Measurements from ENCODE around the gene POGK.
"Not testable (repeated sequence)": the region's sequence is repeated elsewhere in the genome, so short reads cannot be mapped to it uniquely, and the experiment has no call there.

Gene POGK, protein sequence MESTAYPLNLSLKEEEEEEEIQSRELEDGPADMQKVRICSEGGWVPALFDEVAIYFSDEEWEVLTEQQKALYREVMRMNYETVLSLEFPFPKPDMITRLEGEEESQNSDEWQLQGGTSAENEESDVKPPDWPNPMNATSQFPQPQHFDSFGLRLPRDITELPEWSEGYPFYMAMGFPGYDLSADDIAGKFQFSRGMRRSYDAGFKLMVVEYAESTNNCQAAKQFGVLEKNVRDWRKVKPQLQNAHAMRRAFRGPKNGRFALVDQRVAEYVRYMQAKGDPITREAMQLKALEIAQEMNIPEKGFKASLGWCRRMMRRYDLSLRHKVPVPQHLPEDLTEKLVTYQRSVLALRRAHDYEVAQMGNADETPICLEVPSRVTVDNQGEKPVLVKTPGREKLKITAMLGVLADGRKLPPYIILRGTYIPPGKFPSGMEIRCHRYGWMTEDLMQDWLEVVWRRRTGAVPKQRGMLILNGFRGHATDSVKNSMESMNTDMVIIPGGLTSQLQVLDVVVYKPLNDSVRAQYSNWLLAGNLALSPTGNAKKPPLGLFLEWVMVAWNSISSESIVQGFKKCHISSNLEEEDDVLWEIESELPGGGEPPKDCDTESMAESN
- 59.3 to 75.1 (median 70.6) reads per million in 4 donors for total RNA-seq

DNA sequence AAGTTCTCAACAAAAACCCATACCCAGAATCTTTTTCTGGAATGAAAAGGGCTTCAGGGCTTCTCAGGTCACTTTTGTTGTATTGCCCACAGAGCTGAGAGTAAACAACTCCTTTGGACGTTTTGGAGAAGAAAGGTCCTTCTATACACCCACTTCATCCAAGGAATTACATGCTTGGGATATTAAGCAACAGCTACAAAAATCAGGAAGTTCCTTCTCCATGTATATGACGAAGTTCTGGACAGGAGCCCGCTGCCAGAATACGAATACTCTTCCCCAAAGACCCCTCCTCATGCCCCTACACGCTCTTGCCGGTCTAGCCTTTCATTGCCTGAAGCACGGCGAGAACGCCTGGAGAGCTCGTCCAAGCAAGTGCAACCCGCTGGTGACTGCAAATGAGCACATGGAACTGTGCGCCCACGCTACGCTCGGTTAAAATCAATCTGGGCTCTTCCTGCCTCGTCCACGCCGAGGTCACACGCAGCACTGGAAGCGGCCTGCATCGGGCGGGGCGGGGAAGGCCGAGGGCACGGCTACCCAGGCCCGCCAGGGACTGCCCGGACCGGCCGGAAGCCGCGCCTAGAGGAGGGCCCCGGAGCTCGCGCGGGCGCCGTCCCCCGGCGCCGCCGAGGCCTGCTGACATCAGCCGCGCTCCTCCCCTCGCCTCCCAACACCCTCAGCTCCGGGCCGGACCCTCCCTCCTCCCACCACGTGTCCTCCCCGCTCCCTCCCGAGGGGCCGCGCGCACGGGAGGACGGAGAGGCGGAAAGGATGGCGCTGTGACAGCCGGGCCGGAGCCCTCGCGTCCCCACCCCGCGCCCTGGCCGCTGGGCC is at the start of gene POGK:
POGK (plus strand) TSS at position 710 of the 834 bp plus-strand sequence. CDS start 1,482 bp downstream, outside the sequence.
- DNase-seq, result peak; percentile 70 to 88 (median 74)

DNA sequence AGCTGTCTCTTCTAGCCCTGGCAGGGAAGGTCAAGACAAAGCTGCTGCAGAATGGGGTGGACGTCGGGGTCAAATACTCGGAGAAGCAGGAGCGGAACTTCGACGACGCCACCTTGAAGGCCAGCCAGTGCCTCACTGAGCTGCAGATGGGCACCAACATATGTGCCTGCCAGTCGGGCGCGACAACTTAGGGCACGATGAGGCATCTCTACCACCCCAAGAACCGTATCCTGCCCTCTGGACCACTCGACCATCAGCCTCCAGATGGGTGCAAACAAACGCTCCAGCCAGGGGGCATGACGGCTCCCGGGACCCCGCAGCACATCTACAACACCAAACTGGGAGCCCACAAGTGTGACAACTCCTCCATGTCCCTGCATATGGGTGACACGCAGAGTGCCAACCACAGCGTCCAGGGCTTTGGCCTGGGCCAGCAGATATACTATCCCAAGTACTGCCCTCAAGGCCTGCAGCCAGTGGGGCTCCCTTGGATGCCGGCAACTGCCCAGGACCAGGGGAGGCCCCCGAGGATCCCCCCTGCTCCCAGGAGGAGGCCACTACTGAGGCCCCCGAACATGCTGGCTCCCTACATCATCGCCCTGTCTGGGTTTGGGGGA is 42.5 kb upstream of the POGK start:
- DNase-seq, result no peak

DNA sequence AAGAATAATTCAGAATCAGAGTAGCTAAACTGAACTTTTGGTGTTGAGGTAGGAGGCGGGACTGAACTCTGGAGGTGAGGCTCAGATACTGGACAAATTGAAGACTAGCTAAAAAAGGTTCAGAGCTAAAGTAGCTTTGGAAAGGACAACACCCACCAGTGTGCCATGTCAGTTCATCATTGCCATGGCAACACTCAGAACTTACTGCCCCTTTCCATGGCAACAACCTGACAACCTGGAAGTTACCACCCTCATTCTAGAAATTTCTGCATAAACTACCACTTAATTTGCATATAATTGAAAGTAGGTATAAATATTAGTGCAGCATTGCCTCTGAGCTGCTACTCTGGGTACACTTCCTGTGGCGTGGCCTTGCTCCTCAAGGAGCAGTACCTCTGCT is 30.3 kb upstream of the POGK start:
- DNase-seq, result no peak

DNA sequence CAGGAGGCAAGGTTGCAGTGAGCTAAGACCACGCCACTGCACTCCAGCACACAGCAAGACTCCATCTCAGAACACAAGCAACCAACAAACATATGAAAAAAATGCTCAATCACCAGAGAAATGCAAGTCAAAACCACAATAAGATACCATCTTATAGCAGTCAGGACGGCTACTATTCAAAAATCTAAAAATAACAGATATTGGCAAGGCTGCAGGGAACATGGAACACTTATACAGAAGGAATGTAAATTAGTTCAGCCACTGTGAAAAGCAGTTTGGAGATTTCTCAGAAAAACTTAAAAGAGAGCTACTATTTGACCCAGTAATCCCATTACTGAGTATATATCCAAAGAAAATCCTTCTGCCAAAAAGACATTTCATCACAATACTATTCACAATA is 27.6 kb upstream of the POGK start:
- no peak for DNase-seq

DNA sequence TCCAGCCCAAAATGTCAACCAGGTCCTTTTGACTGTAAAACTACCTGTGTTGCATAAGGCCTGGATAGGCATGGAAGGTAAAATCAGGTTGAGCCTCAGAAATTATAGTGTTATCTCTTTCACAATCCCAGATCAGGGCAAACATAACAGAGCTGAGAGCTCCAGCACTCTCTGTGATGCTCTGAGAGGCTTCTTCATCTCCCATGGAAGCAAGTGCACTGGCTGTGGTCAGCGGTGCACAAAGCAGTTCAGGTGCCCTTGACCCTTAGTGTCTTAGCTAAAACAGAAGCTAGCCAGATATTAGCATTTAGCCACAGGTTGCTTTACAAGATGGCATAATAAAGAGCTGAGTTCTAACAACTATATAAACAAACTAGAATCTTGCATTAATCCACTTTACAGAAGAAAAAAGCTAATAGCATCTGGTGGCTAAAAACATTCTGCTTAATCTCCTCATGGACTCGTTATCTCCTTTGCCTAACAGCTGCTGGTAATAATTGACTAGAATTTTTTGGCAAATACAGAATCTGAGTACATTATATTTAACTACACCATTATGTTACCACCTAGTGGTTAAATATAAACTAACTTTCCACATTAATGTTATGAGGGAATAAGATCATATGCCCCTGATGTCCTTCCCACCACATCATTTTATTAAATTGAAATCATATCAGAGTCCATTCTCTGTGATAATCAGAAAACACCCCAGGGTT is 25.6 kb upstream of the POGK start:
- DNase-seq, result no peak

DNA sequence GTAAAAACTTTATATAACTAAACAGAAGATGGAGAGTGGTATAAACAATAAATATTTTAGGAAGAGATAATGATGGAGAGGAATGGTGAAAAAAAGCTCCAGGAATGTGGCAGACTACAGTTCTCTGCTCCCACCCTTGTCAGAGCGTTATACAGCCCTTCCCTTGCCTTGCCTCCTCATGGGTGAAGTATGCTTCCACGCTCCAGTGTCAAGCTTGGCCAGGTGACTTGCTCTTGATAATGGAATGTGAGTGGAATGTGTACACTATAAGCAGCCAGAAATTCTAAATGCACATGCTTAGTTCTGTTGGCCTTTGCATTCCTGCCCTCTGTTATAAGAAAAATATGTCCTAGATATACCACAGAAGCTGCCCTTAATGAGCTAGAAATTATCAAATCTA is 24.7 kb upstream of the POGK start:
- DNase-seq, result no peak

DNA sequence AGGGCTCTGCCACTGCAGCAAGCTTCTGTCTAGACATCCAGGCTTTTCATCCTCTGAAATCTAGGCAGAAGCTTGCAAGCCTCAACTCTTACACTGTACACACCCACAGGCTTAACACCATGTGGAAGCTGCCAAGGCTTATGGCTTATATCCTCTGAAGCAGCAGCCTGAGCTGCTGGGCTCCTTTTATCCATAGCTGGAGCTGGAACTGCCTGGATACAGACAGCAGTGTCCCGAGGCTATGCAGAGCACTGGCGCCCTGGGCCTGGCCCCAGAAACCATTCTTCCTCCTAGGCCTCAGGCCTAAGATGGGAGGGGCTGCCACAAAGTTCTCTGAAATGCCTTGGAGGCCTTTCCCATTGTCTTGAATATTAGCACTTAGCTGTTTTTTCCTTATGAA is 19.3 kb upstream of the POGK start:
- DNase-seq, result no peak

DNA sequence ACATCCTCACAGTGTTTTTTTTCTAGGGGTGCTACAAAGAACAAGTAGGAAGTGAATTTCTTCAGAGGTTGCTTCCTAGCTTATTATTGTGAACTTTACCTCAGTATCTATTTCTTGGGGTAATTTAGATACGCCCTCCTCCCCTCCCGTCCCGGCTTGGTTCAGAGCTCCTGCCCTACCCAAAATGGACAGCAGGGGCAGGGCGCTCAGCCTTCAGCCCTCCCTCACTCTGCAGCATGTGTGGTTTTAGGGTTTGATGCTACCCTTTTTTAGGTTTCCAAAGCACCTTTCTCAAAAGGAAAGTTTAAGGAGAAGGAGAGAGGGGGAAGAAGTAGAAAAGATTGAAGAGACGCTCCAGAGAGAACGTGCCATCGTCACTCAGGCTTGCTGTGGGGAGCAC is 16.9 kb upstream of the POGK start:
- no peak for DNase-seq

DNA sequence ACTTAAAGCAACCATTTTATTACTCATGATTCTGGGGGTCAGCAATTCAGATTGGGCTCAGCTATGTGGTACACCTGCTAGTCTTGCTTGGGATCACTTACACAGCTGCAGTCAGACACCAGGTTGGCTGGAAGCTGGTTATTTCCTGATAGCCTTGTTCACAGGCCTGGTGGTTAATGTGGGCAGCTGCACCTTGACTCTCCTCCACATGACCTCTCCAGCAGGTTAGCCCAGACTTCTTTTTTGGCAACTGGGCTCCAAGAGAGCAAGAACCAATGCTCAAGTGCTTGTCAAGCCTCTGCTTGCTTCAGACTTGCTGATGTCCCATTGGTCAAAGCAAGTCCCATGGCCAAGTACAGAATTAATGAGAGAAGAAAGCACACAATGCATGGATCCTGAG is 11.8 kb upstream of the POGK start:
- no peak for DNase-seq

DNA sequence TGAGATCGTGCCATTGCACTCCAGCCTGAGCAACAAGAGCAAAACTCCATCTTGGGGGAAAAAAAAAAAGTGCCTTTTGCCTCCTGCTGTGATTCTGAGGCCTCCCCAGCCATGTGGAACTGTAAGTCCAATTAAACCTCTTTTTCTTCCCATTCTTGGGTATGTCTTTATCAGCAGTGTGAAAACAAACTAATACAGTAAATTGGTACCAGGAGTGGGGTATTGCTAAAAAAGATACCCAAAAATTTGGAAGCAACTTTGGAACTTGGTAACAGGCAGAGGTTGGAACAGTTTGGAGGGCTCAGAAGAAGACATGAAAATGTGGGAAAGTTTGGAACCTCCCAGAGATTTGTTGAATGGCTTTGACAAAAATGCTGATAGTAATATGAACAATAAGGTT is 9.5 kb upstream of the POGK start:
- not testable (repeated sequence) for DNase-seq

DNA sequence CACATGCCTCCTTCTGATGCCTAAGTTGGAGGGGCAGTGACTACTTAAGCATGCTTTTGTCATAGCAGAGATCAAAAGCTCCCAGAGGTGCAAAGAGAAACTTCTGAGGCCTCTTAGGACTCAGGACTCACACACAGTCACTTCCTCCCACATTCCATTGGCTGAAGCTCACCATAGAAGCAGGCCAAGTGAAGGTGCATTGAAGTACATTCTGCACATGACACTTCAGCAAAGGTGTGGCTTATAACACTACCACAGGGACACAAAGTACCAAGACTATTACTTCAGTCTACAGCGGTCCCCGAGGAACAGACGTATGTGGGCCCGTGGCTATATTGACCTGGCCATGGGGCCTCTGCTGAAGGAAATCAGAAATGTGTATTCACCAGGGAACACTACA is 2.5 kb upstream of the POGK start:
- no peak for DNase-seq

DNA sequence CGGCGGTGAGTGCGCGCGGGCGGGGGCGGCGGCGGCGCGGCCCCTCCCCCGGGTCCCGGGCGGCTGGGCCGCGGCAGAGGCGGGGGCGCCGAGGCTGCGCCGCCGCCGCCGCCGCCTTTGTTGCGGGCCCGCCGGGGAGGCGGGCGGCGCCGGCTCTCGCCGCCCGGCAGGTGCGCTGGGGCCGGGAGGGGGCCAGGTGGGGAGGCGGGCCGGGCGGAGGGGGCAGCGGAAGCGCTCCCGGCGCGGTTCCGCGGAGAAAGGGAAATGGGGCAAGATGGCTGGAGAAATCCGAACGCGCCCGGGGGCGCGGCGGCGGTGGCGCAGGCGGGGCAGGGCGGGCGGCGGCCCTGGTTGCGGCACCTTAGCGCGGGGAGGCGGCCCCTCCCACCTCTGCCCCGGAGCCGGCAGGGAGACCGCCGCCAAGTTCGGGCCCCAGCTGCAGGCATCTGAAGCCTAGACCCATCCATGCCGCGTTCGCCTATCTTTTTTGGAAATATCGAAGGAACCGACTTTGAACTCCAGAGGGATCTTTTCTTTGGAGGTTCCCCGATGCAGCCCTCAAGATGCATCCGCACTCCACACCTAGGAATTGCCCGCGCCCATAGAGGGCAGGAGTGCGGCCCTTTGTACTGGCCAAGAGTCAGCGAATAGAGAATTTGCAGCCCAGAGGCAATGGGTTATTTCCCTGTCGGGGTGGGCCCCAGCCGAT is 479 bp downstream of the POGK start:
- DNase-seq, result peak; percentile 43 to 64 (median 50)

DNA sequence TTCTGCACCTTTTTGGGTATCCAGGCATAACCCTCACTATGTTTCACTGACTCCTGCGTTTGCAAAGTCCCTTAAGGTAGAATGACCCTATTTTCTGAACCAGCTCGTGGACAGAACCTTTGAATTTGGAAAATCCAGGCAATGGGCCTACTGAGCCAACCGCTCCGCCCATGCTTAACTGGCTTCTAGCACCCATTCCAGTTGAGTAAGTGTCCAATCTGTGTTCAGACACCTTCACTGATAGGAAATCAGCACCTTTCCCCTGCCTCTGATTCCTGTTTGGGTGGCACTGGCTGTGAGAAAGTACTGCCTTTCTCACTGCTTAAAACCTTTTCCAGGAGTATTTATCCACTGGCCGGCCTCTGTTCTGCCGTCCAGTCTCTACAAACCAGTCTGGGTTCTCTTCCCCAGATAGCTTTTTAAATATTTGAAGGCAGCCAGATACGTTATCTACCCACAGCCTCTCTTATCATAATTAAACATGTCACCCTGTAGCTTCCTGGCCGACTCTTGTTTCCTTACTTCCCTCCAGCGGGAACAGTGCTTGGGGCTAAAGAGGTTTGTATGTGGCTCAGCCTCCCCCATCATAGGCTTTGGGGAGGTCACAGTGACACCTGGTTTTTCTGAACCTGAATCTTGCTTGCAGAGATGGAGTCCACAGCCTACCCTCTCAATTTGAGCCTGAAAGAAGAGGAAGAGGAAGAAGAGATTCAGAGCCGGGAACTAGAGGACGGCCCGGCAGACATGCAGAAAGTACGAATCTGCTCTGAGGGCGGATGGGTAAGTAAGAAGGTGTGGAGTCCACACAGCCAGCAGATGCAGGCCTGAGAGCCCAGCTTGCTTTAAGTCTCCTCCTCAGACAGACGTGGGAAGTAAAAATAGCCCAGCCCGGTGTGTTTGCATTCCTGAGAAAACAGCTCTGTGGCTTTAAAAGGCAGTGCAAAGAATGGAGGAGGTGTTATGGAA is 1.3 kb downstream of the POGK start:
- no peak for DNase-seq

DNA sequence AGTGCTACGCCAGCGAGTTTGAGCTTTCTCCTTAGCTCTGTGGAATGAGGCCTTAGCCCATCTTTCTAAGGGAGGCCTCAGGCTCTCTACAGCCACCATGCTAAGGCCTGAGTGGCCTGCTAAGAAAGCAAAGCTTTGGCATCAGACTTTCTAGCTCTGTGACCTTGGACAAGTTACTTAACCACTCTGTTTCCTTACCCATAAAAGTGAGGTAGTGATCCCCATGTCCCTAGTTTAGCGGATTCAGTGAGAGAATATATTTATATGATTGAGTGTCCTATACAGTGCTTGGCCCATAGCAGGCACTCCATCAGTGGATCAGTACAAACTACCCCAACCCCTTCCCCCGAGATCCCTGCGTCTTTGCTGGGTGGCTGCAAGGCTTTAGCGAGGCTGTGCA is 4.0 kb downstream of the POGK start:
- no peak for DNase-seq

DNA sequence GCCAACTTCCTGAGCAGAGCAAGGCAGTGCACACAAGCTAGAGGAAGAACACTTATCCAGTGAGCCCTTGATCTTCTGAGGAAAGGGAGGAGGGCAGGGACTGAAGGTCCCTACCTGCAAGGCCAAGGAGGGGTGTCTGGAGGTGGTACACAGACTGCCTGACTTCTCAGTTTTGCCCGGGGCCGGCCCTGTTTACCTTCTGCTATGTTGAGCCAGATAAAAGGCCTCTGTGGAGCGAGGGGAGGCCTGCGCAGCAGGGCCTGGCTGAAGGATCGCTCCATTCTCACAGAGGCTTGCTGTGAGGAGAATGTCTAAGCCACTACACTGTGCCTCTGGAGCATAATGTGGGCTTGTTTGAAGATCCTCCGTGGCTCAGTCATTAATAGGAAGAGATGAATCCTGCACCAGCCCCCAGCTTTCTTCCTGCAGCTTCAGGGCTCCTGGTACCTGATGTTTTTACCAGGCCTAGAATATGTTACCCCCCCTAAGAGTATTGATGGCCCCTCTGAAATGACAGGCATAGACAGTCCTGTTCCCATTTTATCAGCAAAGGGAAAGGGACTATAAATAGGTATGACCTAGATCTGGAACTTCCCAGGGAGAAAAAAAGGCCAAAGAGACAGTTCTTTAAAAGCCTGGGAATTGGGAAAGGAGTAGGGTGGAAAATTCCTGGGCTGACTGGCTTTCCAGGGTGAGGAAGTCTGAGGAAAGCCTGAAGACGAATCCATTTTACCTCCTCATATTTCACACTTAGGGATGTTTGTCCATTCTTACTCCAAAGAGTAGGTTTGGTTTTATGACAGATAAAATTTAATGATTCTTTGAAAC is 4.7 kb downstream of the POGK start:
- DNase-seq, result no peak

DNA sequence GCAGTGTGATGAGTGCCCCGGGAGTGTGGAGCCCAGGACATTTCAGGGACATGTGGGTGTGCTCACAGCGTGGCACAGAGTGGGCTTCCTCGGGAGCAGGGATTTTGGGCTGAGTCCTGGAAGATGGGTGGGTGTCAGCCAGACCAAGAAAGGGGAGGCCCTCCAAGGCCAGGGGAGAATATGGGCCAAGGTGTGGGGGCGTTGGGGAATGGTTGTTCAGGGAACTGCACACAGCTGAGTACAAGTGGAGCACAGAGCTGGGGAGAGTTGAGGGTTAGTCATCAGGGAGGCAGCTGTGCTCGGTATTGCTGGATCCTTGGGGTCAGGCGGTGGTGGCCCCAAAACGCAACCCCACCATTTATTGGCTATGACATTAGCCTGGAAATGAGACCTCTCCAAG is 5.5 kb downstream of the POGK start:
- DNase-seq, result no peak

DNA sequence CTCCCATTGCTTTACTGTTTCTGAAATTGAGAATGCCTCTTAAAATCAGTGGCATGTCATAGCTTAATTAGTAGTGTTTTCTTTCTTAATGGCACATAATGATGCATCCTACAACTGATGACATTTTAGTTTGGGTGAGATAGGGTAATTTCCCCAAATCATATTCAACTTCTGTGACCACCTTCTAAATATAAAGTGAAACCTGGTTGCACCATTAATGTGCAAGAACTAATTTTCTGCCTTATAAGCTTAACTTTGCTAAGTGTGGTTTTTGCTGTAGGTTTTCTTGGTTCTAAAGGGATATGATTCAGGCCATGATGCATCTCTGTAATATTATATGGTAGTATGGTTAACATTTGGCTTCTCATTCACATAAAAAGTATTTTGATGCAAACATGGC is 8.9 kb downstream of the POGK start:
- no peak for DNase-seq

DNA sequence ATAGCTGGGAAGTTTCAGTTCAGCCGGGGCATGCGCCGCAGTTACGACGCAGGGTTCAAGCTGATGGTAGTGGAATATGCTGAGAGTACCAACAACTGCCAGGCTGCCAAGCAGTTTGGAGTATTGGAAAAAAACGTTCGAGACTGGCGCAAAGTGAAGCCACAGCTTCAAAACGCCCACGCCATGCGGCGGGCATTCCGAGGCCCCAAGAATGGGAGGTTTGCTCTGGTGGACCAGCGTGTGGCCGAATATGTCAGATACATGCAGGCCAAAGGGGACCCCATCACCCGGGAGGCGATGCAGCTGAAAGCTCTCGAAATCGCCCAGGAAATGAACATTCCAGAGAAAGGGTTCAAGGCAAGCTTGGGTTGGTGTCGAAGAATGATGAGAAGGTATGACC is 9.9 kb downstream of the POGK start:
- no peak for DNase-seq

DNA sequence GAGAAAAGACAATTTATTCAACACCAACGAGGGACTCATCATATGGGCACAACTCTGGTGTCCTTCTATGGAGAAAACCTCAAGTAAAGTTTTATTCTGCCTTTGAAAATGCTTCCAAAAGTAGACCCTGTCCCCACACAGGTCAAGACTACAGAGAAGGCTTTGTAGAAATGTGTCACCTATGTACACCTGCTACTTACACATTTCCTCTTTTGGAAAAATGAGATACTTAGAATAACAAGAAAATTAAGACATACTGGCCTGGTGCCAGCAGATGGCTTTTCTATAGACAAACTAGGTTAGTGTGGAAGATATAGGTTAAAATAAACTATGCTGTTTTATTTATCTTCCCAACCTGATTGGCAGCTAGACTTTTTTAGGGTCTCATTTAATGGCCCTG is 13.6 kb downstream of the POGK start:
- DNase-seq, result no peak

DNA sequence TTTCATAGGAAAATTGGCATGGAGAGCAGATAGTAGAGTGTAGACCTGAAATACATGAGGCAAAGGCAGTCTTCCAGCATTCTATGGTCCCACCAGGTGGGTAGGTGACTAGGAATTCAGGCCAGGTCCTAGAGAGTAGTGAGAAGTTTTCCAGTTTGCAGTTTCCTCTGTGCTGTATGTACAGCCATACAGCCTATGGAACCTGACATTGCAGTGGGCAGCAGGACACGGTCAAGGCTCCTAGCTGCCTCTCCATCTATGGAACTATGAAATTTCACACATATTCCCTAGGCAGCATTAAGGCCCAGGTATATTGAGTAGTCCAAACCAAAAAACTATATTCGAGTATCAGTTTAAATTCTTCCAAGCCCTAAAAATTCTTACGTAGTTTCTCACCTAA is 16.3 kb downstream of the POGK start:
- no peak for DNase-seq
